HepG2 (cell line): ENCODE measurements around the gene CERT1. TPM values are rescaled to one million over a fixed set of nuclear protein-coding genes. Genes with fewer than 3 reads are reported as not detected.

Experiments used
- MAFK ChIP-seq, 2 experiments: IDR thresholded peaks in 1 of 2; conservative IDR thresholded peaks in 1 of 2; 2 replicates each; pipeline ENCODE4 v1.6.1; 2011; ENCODE audit warnings: improper control_type of control experiment in 2 of 2, low read length in 2 of 2
- MXD4 ChIP-seq: IDR thresholded peaks from 2 replicates; pipeline ENCODE4 v1.6.1; 2016; ENCODE audit warnings: mild to moderate bottlenecking, missing biosample characterization, missing genetic modification reagents
- TGIF2 ChIP-seq: IDR thresholded peaks from 2 replicates; pipeline ENCODE4 v1.6.1; 2016; ENCODE audit warnings: control low read depth, missing compliant biosample characterization
- ZMAT5 ChIP-seq: sonication (generic); formaldehyde crosslinking; IDR thresholded peaks from 2 replicates; pipeline ENCODE4 v1.5.0; 2020; ENCODE audit warnings: mild to moderate bottlenecking, low read depth, missing genetic modification reagents, borderline replicate concordance
- ZNF124 ChIP-seq: sonication (generic); formaldehyde crosslinking; IDR thresholded peaks from 2 replicates; pipeline ENCODE4 v1.4.0; 2020; ENCODE audit warnings: missing genetic modification reagents
- ZNF737 ChIP-seq: sonication (generic); formaldehyde crosslinking; IDR thresholded peaks from 2 replicates; pipeline ENCODE4 v1.5.0; 2020; ENCODE audit warnings: missing genetic modification reagents, mild to moderate bottlenecking, borderline replicate concordance
- polyA plus RNA-seq, 8 experiments: library from polyadenylated mRNA; depleted of rRNA in 3 of 8; stranded (reverse) in 7 of 8; unstranded in 1 of 8; fragments of >200 nt; fragmentation: Illumina TruSeq in 4 of 8; extraction: Trizol in 4 of 8; gene quantifications; 2 replicates each; pipeline versions ENCODE4 v1.2.1 to v1.2.3, GENCODE V29; 2011 to 2016; ENCODE audit warnings: low read depth in 4 of 8, missing spikeins in 1 of 8, mixed read lengths in 1 of 8; ENCODE audit not compliant: insufficient read depth in 1 of 8
- total RNA-seq, 5 experiments: library from RNA; depleted of rRNA; stranded (reverse); fragments of >200 nt; fragmentation: Illumina TruSeq; extraction: Trizol; gene quantifications; 2 replicates each; pipeline ENCODE4 v1.2.3, GENCODE V29; 2016; ENCODE audit warnings: low read depth in 1 of 5
- TF ChIP-seq, protein P1 (sequence below): sonication (generic); formaldehyde crosslinking; IDR thresholded peaks from 2 replicates; pipeline ENCODE4 v1.9.0; 2021; ENCODE audit warnings: mild to moderate bottlenecking, missing genetic modification reagents

CERT1 gene
- total and polyA plus RNA-seq, 2 of the 13 experiments (the other 11 are each of a cell fraction or from before 2014, with no cell fraction given): 8.2 to 12.7 TPM

DNA sequence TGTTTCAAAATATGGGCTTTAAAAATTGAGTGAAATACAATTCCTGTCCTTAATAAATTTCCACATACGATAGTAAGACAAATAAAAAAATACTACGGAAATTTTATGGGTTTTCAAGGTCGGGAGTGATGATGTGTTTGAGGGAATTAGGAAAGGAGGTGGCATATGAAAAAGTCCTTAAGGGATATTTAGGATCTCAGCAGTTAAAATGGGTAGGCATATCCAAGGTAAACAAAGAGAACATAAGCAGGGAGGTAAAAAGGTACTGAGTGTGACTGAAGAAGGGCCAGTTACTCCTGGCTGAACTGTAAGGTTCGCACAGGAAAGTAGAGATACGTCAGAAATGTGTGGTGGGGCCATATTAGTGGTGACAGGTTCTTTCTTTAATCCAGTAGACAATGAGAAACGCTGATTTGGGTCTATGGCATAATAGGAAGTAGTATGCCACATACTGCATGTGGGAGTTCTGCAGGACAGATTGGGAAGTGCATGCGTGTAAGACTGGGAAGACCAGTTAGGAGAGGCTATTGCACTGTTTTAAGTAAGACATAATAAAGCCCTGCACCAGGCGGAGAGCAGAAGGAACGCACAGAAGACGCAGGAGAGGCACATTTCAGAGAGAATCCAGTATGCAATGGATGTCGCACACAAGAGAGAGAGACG is 175.3 kb downstream of the CERT1 start (continued):
- TF ChIP-seq TGIF2 (CRISPR knock-in tag) (no peak), ZNF124 (CRISPR knock-in tag) (0 out of 2 replicates have a peak, but pooled peaks have one; percentile 13), MXD4 (CRISPR knock-in tag) (no peak), ZMAT5 (no peak), MAFK (conservative IDR thresholded peaks at IDR 0.05 in 1 of 2, IDR thresholded peaks at IDR 0.05 in 1 of 2; ENCODE audit: low read length in 2 of 2) (0 out of 4 replicates have a peak, but pooled peaks of 1 of the 2 experiments have one; percentile 18), ZNF737 (CRISPR knock-in tag) (no peak)
- TF ChIP-seq, protein P1, sequence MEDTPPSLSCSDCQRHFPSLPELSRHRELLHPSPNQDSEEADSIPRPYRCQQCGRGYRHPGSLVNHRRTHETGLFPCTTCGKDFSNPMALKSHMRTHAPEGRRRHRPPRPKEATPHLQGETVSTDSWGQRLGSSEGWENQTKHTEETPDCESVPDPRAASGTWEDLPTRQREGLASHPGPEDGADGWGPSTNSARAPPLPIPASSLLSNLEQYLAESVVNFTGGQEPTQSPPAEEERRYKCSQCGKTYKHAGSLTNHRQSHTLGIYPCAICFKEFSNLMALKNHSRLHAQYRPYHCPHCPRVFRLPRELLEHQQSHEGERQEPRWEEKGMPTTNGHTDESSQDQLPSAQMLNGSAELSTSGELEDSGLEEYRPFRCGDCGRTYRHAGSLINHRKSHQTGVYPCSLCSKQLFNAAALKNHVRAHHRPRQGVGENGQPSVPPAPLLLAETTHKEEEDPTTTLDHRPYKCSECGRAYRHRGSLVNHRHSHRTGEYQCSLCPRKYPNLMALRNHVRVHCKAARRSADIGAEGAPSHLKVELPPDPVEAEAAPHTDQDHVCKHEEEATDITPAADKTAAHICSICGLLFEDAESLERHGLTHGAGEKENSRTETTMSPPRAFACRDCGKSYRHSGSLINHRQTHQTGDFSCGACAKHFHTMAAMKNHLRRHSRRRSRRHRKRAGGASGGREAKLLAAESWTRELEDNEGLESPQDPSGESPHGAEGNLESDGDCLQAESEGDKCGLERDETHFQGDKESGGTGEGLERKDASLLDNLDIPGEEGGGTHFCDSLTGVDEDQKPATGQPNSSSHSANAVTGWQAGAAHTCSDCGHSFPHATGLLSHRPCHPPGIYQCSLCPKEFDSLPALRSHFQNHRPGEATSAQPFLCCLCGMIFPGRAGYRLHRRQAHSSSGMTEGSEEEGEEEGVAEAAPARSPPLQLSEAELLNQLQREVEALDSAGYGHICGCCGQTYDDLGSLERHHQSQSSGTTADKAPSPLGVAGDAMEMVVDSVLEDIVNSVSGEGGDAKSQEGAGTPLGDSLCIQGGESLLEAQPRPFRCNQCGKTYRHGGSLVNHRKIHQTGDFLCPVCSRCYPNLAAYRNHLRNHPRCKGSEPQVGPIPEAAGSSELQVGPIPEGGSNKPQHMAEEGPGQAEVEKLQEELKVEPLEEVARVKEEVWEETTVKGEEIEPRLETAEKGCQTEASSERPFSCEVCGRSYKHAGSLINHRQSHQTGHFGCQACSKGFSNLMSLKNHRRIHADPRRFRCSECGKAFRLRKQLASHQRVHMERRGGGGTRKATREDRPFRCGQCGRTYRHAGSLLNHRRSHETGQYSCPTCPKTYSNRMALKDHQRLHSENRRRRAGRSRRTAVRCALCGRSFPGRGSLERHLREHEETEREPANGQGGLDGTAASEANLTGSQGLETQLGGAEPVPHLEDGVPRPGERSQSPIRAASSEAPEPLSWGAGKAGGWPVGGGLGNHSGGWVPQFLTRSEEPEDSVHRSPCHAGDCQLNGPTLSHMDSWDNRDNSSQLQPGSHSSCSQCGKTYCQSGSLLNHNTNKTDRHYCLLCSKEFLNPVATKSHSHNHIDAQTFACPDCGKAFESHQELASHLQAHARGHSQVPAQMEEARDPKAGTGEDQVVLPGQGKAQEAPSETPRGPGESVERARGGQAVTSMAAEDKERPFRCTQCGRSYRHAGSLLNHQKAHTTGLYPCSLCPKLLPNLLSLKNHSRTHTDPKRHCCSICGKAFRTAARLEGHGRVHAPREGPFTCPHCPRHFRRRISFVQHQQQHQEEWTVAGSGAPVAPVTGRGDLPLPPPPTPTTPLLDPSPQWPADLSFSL (CRISPR knock-in tag): no peak
